ENCODE measurements around the gene AKAP7.
"Not testable (repeated sequence)": the region's sequence is repeated elsewhere in the genome, so short reads cannot be mapped to it uniquely, and the experiment has no call there.

The AKAP7 gene

GRCh38 chr6:131135244-131136020 is at the start of gene AKAP7:
TSS of gene AKAP7 (plus strand) at chr6:131135467. CDS start at chr6:131135764, 297 bp downstream.
- H3K4me1 ChIP-seq (ENCODE audit: control insufficient read depth, insufficient read depth, low read length): peaks cover 14% of the 10 kb centered on the region; the same call in 1 of the 2 replicates
- peaks cover 22% of the 10 kb centered on the region for H3K27me3 ChIP-seq (ENCODE audit: control insufficient read depth, insufficient read depth, low read length)
- H3K36me3 ChIP-seq (ENCODE audit: control insufficient read depth, insufficient read depth, low read length): no peaks in the 10 kb centered on the region
- H3K27ac ChIP-seq (ENCODE audit: low read depth, low read length): peak within 1 kb of the TSS; percentile 77
- peak within 1 kb of the TSS; percentile 69 for H3K4me3 ChIP-seq (ENCODE audit: low read depth, low read length)
- H3K9ac ChIP-seq (ENCODE audit: low read depth, low read length): peak within 1 kb of the TSS; percentile 68
- H3K9me3 ChIP-seq (ENCODE audit: control insufficient read depth, insufficient read depth, low read length): no peaks in the 10 kb centered on the region

- not testable (repeated sequence) for H3K9ac ChIP-seq (ENCODE audit: low read depth, low read length); H3K4me1 ChIP-seq (ENCODE audit: control insufficient read depth, insufficient read depth, low read length); H3K4me3 ChIP-seq (ENCODE audit: low read depth, low read length); H3K27ac ChIP-seq (ENCODE audit: low read depth, low read length); H3K36me3 ChIP-seq (ENCODE audit: control insufficient read depth, insufficient read depth, low read length); H3K27me3 ChIP-seq (ENCODE audit: control insufficient read depth, insufficient read depth, low read length)
- peaks cover 17% of the 10 kb centered on the region for H3K9me3 ChIP-seq (ENCODE audit: control insufficient read depth, insufficient read depth, low read length)
Observed at GRCh38 chr6:131090339-131090738, 44.9 kb upstream of the AKAP7 start.

- not testable (repeated sequence) for H3K4me1 ChIP-seq (ENCODE audit: control insufficient read depth, insufficient read depth, low read length); H3K27me3 ChIP-seq (ENCODE audit: control insufficient read depth, insufficient read depth, low read length); H3K36me3 ChIP-seq (ENCODE audit: control insufficient read depth, insufficient read depth, low read length); H3K9me3 ChIP-seq (ENCODE audit: control insufficient read depth, insufficient read depth, low read length); H3K27ac ChIP-seq (ENCODE audit: low read depth, low read length); H3K4me3 ChIP-seq (ENCODE audit: low read depth, low read length); H3K9ac ChIP-seq (ENCODE audit: low read depth, low read length)
Observed at GRCh38 chr6:131091944-131092343, 43.3 kb upstream of the AKAP7 start.

GRCh38 chr6:131093334-131093733 is 41.9 kb upstream of the AKAP7 start:
- Histone ChIP-seq H3K9ac (ENCODE audit: low read depth, low read length) (no peak overlapping the region), H3K4me3 (ENCODE audit: low read depth, low read length) (no peak overlapping the region), H3K27me3 (ENCODE audit: control insufficient read depth, insufficient read depth, low read length) (no peaks in the 10 kb centered on the region), H3K9me3 (ENCODE audit: control insufficient read depth, insufficient read depth, low read length) (no peaks in the 10 kb centered on the region), H3K4me1 (ENCODE audit: control insufficient read depth, insufficient read depth, low read length) (no peaks in the 10 kb centered on the region), H3K36me3 (ENCODE audit: control insufficient read depth, insufficient read depth, low read length) (no peaks in the 10 kb centered on the region), H3K27ac (ENCODE audit: low read depth, low read length) (no peak overlapping the region)

- Histone ChIP-seq H3K4me1 (ENCODE audit: control insufficient read depth, insufficient read depth, low read length) (no peaks in the 10 kb centered on the region), H3K9ac (ENCODE audit: low read depth, low read length) (no peak overlapping the region), H3K9me3 (ENCODE audit: control insufficient read depth, insufficient read depth, low read length) (no peaks in the 10 kb centered on the region), H3K27ac (ENCODE audit: low read depth, low read length) (no peak overlapping the region), H3K27me3 (ENCODE audit: control insufficient read depth, insufficient read depth, low read length) (no peaks in the 10 kb centered on the region), H3K36me3 (ENCODE audit: control insufficient read depth, insufficient read depth, low read length) (no peaks in the 10 kb centered on the region), H3K4me3 (ENCODE audit: low read depth, low read length) (no peak overlapping the region)
Observed at GRCh38 chr6:131096786-131097185, 38.5 kb upstream of the AKAP7 start.

GRCh38 chr6:131101911-131102680 is 33.2 kb upstream of the AKAP7 start:
- H3K27me3 ChIP-seq (ENCODE audit: control insufficient read depth, insufficient read depth, low read length): no peaks in the 10 kb centered on the region
- H3K36me3 ChIP-seq (ENCODE audit: control insufficient read depth, insufficient read depth, low read length): no peaks in the 10 kb centered on the region
- H3K4me1 ChIP-seq (ENCODE audit: control insufficient read depth, insufficient read depth, low read length): no peaks in the 10 kb centered on the region
- no peak overlapping the region for H3K4me3 ChIP-seq (ENCODE audit: low read depth, low read length)
- no peak overlapping the region for H3K9ac ChIP-seq (ENCODE audit: low read depth, low read length)
- H3K9me3 ChIP-seq (ENCODE audit: control insufficient read depth, insufficient read depth, low read length): no peaks in the 10 kb centered on the region
- no peak overlapping the region for H3K27ac ChIP-seq (ENCODE audit: low read depth, low read length)

GRCh38 chr6:131103296-131103695 is 32.0 kb upstream of the AKAP7 start:
- H3K27me3 ChIP-seq (ENCODE audit: control insufficient read depth, insufficient read depth, low read length): no peaks in the 10 kb centered on the region
- H3K27ac ChIP-seq (ENCODE audit: low read depth, low read length): no peak overlapping the region
- no peaks in the 10 kb centered on the region for H3K9me3 ChIP-seq (ENCODE audit: control insufficient read depth, insufficient read depth, low read length)

GRCh38 chr6:131103901-131104300 is 31.4 kb upstream of the AKAP7 start:
- no peaks in the 10 kb centered on the region for H3K9me3 ChIP-seq (ENCODE audit: control insufficient read depth, insufficient read depth, low read length)
- H3K27ac ChIP-seq (ENCODE audit: low read depth, low read length): no peak overlapping the region
- H3K9ac ChIP-seq (ENCODE audit: low read depth, low read length): no peak overlapping the region
- no peaks in the 10 kb centered on the region for H3K27me3 ChIP-seq (ENCODE audit: control insufficient read depth, insufficient read depth, low read length)
- no peak overlapping the region for H3K4me3 ChIP-seq (ENCODE audit: low read depth, low read length)
- no peaks in the 10 kb centered on the region for H3K36me3 ChIP-seq (ENCODE audit: control insufficient read depth, insufficient read depth, low read length)
- no peaks in the 10 kb centered on the region for H3K4me1 ChIP-seq (ENCODE audit: control insufficient read depth, insufficient read depth, low read length)

More at GRCh38 chr6:131103296-131103695, 32.0 kb upstream of the AKAP7 start:
- no peak overlapping the region for H3K4me3 ChIP-seq (ENCODE audit: low read depth, low read length)
- H3K9ac ChIP-seq (ENCODE audit: low read depth, low read length): no peak overlapping the region
- H3K36me3 ChIP-seq (ENCODE audit: control insufficient read depth, insufficient read depth, low read length): no peaks in the 10 kb centered on the region
- no peaks in the 10 kb centered on the region for H3K4me1 ChIP-seq (ENCODE audit: control insufficient read depth, insufficient read depth, low read length)

GRCh38 chr6:131107151-131107550 is 28.1 kb upstream of the AKAP7 start:
- no peak overlapping the region for H3K9ac ChIP-seq (ENCODE audit: low read depth, low read length)
- no peak overlapping the region for H3K27ac ChIP-seq (ENCODE audit: low read depth, low read length)
- no peaks in the 10 kb centered on the region for H3K4me1 ChIP-seq (ENCODE audit: control insufficient read depth, insufficient read depth, low read length)
- no peaks in the 10 kb centered on the region for H3K36me3 ChIP-seq (ENCODE audit: control insufficient read depth, insufficient read depth, low read length)
- H3K9me3 ChIP-seq (ENCODE audit: control insufficient read depth, insufficient read depth, low read length): no peaks in the 10 kb centered on the region
- H3K27me3 ChIP-seq (ENCODE audit: control insufficient read depth, insufficient read depth, low read length): no peaks in the 10 kb centered on the region
- H3K4me3 ChIP-seq (ENCODE audit: low read depth, low read length): no peak overlapping the region

GRCh38 chr6:131112249-131112648 is 23.0 kb upstream of the AKAP7 start:
- Histone ChIP-seq H3K36me3 (ENCODE audit: control insufficient read depth, insufficient read depth, low read length) (no peaks in the 10 kb centered on the region), H3K4me1 (ENCODE audit: control insufficient read depth, insufficient read depth, low read length) (no peaks in the 10 kb centered on the region), H3K27me3 (ENCODE audit: control insufficient read depth, insufficient read depth, low read length) (no peaks in the 10 kb centered on the region), H3K4me3 (ENCODE audit: low read depth, low read length) (no peak overlapping the region), H3K27ac (ENCODE audit: low read depth, low read length) (no peak overlapping the region), H3K9me3 (ENCODE audit: control insufficient read depth, insufficient read depth, low read length) (no peaks in the 10 kb centered on the region; the same call in 1 of the 2 replicates), H3K9ac (ENCODE audit: low read depth, low read length) (no peak overlapping the region)

GRCh38 chr6:131115651-131116050 is 19.6 kb upstream of the AKAP7 start:
- no peaks in the 10 kb centered on the region for H3K4me1 ChIP-seq (ENCODE audit: control insufficient read depth, insufficient read depth, low read length)
- no peak overlapping the region for H3K27ac ChIP-seq (ENCODE audit: low read depth, low read length)
- H3K4me3 ChIP-seq (ENCODE audit: low read depth, low read length): no peak overlapping the region
- H3K9ac ChIP-seq (ENCODE audit: low read depth, low read length): no peak overlapping the region
- H3K36me3 ChIP-seq (ENCODE audit: control insufficient read depth, insufficient read depth, low read length): no peaks in the 10 kb centered on the region
- no peaks in the 10 kb centered on the region for H3K27me3 ChIP-seq (ENCODE audit: control insufficient read depth, insufficient read depth, low read length)
- no peaks in the 10 kb centered on the region; the same call in 1 of the 2 replicates for H3K9me3 ChIP-seq (ENCODE audit: control insufficient read depth, insufficient read depth, low read length)

Data from HUES48 (cell line).